Measurements from ENCODE around the gene TOX4.

Gene TOX4

DNA sequence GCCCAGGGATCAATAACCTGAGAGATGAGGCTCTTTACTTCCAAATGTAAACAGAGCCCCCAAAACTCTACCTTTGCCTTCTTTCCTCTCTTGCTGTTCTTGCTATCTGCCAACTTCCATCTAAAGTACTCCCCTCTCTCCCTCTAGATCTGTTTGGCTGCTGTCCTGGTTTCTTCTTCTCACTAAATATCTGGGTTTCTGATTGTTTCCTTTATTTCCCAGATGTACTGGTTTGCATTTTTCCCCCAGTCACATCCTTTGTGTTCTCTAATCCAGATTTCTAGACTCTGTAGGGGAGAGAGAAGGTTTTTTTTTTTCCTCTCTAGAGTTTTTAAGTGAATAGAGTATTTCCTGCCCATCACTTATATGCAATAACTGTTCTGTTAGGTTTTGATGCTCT lies 56.3 kb downstream of the TOX4 start:
- DNase-seq, result no peak
- Histone ChIP-seq H3K9me3 (no peaks in the 10 kb centered on the region), H3K27ac (no peak overlapping the region), H3K4me3 (no peak overlapping the region), H3K36me3 (no peaks in the 10 kb centered on the region), H3K4me1 (peaks cover 0 to 10% (median 7%) of the 10 kb centered on the region in 4 donors), H3K27me3 (peaks cover 0 to 47% of the 10 kb centered on the region in 2 donors)
- TF ChIP-seq, protein P1, sequence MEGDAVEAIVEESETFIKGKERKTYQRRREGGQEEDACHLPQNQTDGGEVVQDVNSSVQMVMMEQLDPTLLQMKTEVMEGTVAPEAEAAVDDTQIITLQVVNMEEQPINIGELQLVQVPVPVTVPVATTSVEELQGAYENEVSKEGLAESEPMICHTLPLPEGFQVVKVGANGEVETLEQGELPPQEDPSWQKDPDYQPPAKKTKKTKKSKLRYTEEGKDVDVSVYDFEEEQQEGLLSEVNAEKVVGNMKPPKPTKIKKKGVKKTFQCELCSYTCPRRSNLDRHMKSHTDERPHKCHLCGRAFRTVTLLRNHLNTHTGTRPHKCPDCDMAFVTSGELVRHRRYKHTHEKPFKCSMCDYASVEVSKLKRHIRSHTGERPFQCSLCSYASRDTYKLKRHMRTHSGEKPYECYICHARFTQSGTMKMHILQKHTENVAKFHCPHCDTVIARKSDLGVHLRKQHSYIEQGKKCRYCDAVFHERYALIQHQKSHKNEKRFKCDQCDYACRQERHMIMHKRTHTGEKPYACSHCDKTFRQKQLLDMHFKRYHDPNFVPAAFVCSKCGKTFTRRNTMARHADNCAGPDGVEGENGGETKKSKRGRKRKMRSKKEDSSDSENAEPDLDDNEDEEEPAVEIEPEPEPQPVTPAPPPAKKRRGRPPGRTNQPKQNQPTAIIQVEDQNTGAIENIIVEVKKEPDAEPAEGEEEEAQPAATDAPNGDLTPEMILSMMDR (IDR thresholded peaks at IDR 0.05), result no peak
- intact Hi-C loops (cut with DNase I; ENCODE audit: low total_unique reads), result no loop called here

DNA sequence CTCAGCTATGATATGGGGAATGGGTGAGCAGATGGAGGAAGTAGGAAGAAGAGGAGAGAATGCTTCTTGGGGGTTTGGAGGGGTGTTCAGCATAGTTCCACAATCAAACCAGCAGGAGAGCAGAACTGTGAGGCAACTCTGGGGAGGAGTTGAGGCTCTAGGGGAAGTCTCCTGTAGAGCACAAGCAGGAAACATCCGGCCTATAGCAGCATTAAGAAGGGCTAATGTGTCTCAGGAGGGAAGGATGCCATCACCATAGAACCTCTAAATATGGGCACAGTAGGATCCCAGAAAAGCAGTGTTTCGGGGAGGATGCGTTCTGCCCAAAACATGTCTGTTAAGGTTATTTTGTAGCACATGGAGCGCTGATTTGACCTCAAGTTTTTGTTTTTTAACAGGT lies 57.6 kb downstream of the TOX4 start:
- TF ChIP-seq, protein P1 (IDR thresholded peaks at IDR 0.05), result no peak
- Histone ChIP-seq H3K4me1 (peaks cover 0 to 10% (median 7%) of the 10 kb centered on the region in 4 donors), H3K4me3 (no peak overlapping the region), H3K36me3 (no peaks in the 10 kb centered on the region), H3K27me3 (peaks cover 0 to 56% of the 10 kb centered on the region in 2 donors), H3K27ac (no peak overlapping the region), H3K9me3 (no peaks in the 10 kb centered on the region)
- intact Hi-C loops (cut with DNase I; ENCODE audit: low total_unique reads), result no loop called here
- no peak for DNase-seq

DNA sequence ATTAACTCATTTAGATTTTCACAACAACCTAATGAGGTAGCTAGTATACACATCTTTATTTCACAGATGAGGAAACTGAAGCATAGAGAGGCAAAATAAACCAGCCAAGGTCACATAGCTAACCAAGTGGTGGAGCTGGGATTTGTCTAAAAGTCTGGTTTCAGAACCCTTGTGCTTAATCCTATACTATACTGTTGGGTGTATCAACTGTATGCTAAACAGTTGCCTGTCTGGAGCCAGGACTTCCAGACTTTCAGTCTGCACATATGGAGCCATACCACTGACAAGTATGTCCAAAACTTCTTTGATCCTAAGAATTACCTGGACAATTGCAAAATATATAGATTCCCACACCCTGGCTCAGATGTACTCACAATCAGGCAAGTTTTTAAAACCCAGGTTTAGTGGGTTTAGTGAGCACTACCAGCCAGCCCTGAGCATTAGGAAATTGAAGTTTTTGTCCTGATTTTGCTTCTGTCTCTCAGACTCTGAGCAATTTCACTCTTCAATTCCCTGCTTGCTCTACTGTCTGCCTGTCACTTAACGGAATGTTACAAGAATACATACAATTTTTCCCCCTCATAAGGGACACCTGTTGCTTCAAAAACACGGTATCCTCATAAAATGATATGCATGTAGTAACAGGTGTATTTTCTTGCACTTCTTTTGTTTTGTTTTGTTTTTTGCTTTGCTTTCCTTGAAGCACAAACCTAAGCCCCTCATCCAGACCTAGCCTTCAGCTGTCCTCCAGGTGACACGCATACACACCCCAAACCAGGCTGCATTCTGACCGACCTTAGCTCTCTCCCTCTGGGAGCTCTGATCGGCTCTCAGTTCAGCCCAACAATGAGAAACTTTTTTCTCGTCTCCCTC lies 58.8 kb downstream of the TOX4 start:
- Histone ChIP-seq H3K36me3 (no peaks in the 10 kb centered on the region), H3K27ac (no peak overlapping the region), H3K4me1 (peaks cover 0 to 10% (median 7%) of the 10 kb centered on the region in 4 donors), H3K27me3 (peaks cover 0 to 63% of the 10 kb centered on the region in 2 donors), H3K4me3 (no peak overlapping the region), H3K9me3 (no peaks in the 10 kb centered on the region)
- no peak for DNase-seq
- TF ChIP-seq, protein P1 (IDR thresholded peaks at IDR 0.05), result no peak
- intact Hi-C loops (cut with DNase I; ENCODE audit: low total_unique reads), result no loop called here

DNA sequence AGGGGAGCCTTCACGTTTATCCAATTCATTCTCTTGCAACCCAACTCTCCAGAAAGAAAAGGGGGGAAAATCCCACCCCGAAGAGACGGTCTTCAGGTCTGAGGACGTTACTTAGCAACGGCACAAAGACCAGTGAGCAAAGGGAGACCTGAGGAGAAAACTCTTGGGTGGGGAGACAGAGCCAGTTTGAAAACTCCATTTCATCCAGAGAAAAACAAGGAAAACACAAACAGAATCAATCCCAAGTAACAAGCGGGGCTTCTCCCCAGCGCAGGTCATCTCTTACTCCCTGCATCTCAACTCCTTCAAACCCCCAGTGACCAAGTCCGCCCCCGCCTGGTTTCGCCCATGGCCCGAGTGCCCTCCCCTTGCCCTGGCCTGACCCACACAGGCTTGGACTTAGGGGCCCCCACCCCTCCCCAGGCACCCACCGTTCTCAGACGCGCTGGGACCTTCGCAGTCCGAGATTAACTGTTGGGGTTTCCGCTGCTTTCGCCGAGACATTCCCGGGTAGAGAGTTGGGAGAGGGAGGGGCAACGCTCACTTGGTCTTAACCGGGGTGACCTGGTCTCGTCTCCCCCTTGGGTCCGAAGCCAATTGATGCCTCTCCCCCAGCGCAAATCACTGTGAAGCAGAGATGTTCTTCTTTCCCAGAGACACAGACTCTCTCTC lies 59.6 kb downstream of the TOX4 start:
- Histone ChIP-seq H3K4me1 (peaks cover 0 to 10% (median 7%) of the 10 kb centered on the region in 4 donors), H3K27ac (no peak overlapping the region), H3K4me3 (peak overlapping the region in 1 of 2 donors; percentile 17), H3K36me3 (no peaks in the 10 kb centered on the region), H3K9me3 (no peaks in the 10 kb centered on the region), H3K27me3 (peaks cover 0 to 63% of the 10 kb centered on the region in 2 donors)
- TF ChIP-seq, protein P1 (IDR thresholded peaks at IDR 0.05), result no peak
- DNase-seq, result no peak
- intact Hi-C loops (cut with DNase I; ENCODE audit: low total_unique reads), result no loop called here

DNA sequence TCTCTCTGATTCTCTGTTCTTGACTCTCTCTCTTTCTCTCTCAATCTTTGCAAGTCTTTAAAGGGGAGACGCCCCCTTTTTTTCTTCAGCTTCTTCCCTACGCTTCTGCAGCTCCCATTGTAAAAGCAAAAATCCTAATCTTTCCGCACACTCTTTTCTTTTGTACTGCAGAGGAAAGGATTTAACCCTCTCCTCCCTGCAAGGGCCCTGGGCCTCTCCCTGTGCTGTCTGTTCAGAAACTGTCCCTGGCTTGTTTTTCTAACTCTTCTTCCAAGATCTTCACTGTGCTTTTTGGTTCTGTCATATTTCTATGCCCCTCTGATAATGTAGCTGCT lies 60.1 kb downstream of the TOX4 start:
- Histone ChIP-seq H3K36me3 (no peaks in the 10 kb centered on the region), H3K4me1 (peaks cover 0 to 10% (median 7%) of the 10 kb centered on the region in 4 donors), H3K27me3 (peaks cover 0 to 67% of the 10 kb centered on the region in 2 donors), H3K4me3 (peak overlapping the region in 1 of 2 donors; percentile 17), H3K27ac (no peak overlapping the region), H3K9me3 (no peaks in the 10 kb centered on the region)
- intact Hi-C loops (cut with DNase I; ENCODE audit: low total_unique reads), result no loop called here
- TF ChIP-seq, protein P1 (IDR thresholded peaks at IDR 0.05), result no peak
- DNase-seq, result no peak
